Hematopoietic multipotent progenitor cell treated with erythropoietin and hydrocortisone succinate and interleukin-3 and kit ligand, for 17 days (in vitro differentiated cells): ENCODE results near the gene DOCK1.
"Not testable (repeated sequence)": the region's sequence is repeated elsewhere in the genome, so short reads cannot be mapped to it uniquely, and the experiment has no call there.

Source experiments
- DNase-seq: peaks from one replicate; pipeline ENCODE4 v3.0.0-alpha.2; 2015; ENCODE audit warnings: low spot score

Gene DOCK1

GRCh38 chr10:126904818-126905701 lies at the start of gene DOCK1:
TSS of gene DOCK1 (plus strand) at chr10:126905428. CDS start at chr10:126905518, 90 bp downstream.
- no peak for DNase-seq

GRCh38 chr10:126857178-126857806 lies 47.9 kb upstream of the DOCK1 start:
- DNase-seq, result no peak

GRCh38 chr10:126867567-126868365 lies 37.5 kb upstream of the DOCK1 start:
- no peak for DNase-seq

- no peak for DNase-seq
Observed at GRCh38 chr10:126868371-126868770, 36.9 kb upstream of the DOCK1 start.

GRCh38 chr10:126872135-126872534 lies 33.1 kb upstream of the DOCK1 start:
- DNase-seq, result no peak

- DNase-seq, result no peak
Observed at GRCh38 chr10:126872768-126873167, 32.5 kb upstream of the DOCK1 start.

- no peak for DNase-seq
Observed at GRCh38 chr10:126876456-126876855, 28.8 kb upstream of the DOCK1 start.

GRCh38 chr10:126877390-126877789 lies 27.8 kb upstream of the DOCK1 start:
- DNase-seq, result no peak

GRCh38 chr10:126878594-126878993 lies 26.6 kb upstream of the DOCK1 start:
- DNase-seq, result no peak

- no peak for DNase-seq
Observed at GRCh38 chr10:126880926-126881325, 24.3 kb upstream of the DOCK1 start.

- not testable (repeated sequence) for DNase-seq
Observed at GRCh38 chr10:126882055-126882454, 23.2 kb upstream of the DOCK1 start.

GRCh38 chr10:126888436-126888835 lies 16.8 kb upstream of the DOCK1 start:
- not testable (repeated sequence) for DNase-seq

GRCh38 chr10:126889421-126889820 lies 15.8 kb upstream of the DOCK1 start:
- no peak for DNase-seq

- DNase-seq, result not testable (repeated sequence)
Observed at GRCh38 chr10:126890797-126891196, 14.4 kb upstream of the DOCK1 start.

GRCh38 chr10:126892226-126893175 lies 12.7 kb upstream of the DOCK1 start:
- DNase-seq, result no peak

- no peak for DNase-seq
Observed at GRCh38 chr10:126893206-126893605, 12.0 kb upstream of the DOCK1 start.

- DNase-seq, result no peak
Observed at GRCh38 chr10:126893841-126894240, 11.4 kb upstream of the DOCK1 start.

GRCh38 chr10:126895214-126895781 lies 9.9 kb upstream of the DOCK1 start:
- DNase-seq, result no peak

GRCh38 chr10:126898460-126898859 lies 6.8 kb upstream of the DOCK1 start:
- DNase-seq, result no peak

- not testable (repeated sequence) for DNase-seq
Observed at GRCh38 chr10:126899529-126899928, 5.7 kb upstream of the DOCK1 start.

GRCh38 chr10:126902157-126902556 lies 3.1 kb upstream of the DOCK1 start:
- no peak for DNase-seq
